Measurements from ENCODE around the gene C6orf89. TPM values are rescaled to one million over a fixed set of nuclear protein-coding genes. Genes with fewer than 3 reads are reported as not detected.
A peak's percentile ranks its signal among the peaks of the same experiment; 100 is the strongest.

C6orf89 gene
- polyA plus RNA-seq, 2 of the 4 experiments (the other 2 are of a cell fraction), result 13.8 to 27.0 TPM

- Histone ChIP-seq H3K9me3 (no peaks in the 10 kb centered on the region), H3K4me2 (no peak overlapping the region), H3K4me1 (peaks cover 15% of the 10 kb centered on the region), H3K27ac (no peak overlapping the region), H3K4me3 (no peak overlapping the region)
- CTCF ChIA-PET, result interaction anchor here (1.1 kb wide), 1 partner anchor 10 kb away, joined by 3 read pairs; no protein-coding TSS in a partner anchor
- POLR2A ChIA-PET, result no interaction called here
- no peak for TF ChIP-seq BCL3 (IDR thresholded peaks at IDR 0.05)
- TF ChIP-seq CEBPB (IDR thresholded peaks at IDR 0.05), result peak in 1 of 2 experiments; percentile 36; a peak in 1 of 4 replicates
- WGBS (ENCODE audit: missing lambda C conversion rate), result 78% methylated on average over 12 of the region's 12 CpGs
- ATAC-seq (peak in 1 of 2 experiments; percentile 17; a peak in 3 of 6 replicates), FAIRE-seq (no peak), DNase-seq (ENCODE audit: low read depth in 1 of 2, low spot score in 1 of 2) (peak in 1 of 2 experiments; percentile 36)
Observed at GRCh38 chr6:36962874-36963273, 77.1 kb downstream of the C6orf89 start.

GRCh38 chr6:36963451-36964290 is 77.9 kb downstream of the C6orf89 start:
- Histone ChIP-seq H3K27ac (no peak overlapping the region), H3K9me3 (no peaks in the 10 kb centered on the region), H3K4me3 (no peak overlapping the region), H3K4me1 (peaks cover 15% of the 10 kb centered on the region), H3K4me2 (no peak overlapping the region)
- WGBS (ENCODE audit: missing lambda C conversion rate), result 100% methylated on average over 2 of the region's 11 CpGs
- peak in 1 of 2 experiments; percentile 16; a peak in 4 of 6 replicates for ATAC-seq
- CTCF ChIA-PET, result interaction anchor here (1.1 to 1.6 kb wide), 2 partner anchors 9 to 54 kb away, joined by 3 to 4 read pairs; no protein-coding TSS in a partner anchor
- no peak for TF ChIP-seq POLR2A (IDR thresholded peaks at IDR 0.05; ENCODE audit: low read length)
- no peak for TF ChIP-seq TP53 (CRISPR knock-in tag; IDR thresholded peaks at IDR 0.05)
- no peak for TF ChIP-seq GATA3 (IDR thresholded peaks at IDR 0.05; ENCODE audit: borderline replicate concordance)
- TF ChIP-seq, protein P1, sequence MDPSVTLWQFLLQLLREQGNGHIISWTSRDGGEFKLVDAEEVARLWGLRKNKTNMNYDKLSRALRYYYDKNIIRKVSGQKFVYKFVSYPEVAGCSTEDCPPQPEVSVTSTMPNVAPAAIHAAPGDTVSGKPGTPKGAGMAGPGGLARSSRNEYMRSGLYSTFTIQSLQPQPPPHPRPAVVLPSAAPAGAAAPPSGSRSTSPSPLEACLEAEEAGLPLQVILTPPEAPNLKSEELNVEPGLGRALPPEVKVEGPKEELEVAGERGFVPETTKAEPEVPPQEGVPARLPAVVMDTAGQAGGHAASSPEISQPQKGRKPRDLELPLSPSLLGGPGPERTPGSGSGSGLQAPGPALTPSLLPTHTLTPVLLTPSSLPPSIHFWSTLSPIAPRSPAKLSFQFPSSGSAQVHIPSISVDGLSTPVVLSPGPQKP (IDR thresholded peaks at IDR 0.05; ENCODE audit: low read depth, low read length), result no peak
- TF ChIP-seq EHMT2 (IDR thresholded peaks at IDR 0.05; ENCODE audit: low read depth), result no peak
- no peak for TF ChIP-seq ZFP36 (IDR thresholded peaks at IDR 0.05; ENCODE audit: borderline replicate concordance, partially characterized antibody)
- TF ChIP-seq, protein P2, sequence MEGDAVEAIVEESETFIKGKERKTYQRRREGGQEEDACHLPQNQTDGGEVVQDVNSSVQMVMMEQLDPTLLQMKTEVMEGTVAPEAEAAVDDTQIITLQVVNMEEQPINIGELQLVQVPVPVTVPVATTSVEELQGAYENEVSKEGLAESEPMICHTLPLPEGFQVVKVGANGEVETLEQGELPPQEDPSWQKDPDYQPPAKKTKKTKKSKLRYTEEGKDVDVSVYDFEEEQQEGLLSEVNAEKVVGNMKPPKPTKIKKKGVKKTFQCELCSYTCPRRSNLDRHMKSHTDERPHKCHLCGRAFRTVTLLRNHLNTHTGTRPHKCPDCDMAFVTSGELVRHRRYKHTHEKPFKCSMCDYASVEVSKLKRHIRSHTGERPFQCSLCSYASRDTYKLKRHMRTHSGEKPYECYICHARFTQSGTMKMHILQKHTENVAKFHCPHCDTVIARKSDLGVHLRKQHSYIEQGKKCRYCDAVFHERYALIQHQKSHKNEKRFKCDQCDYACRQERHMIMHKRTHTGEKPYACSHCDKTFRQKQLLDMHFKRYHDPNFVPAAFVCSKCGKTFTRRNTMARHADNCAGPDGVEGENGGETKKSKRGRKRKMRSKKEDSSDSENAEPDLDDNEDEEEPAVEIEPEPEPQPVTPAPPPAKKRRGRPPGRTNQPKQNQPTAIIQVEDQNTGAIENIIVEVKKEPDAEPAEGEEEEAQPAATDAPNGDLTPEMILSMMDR (IDR thresholded peaks at IDR 0.05), result no peak
- no peak for TF ChIP-seq HES2 (IDR thresholded peaks at IDR 0.05)
- TF ChIP-seq CHD2 (IDR thresholded peaks at IDR 0.05; ENCODE audit: low read length, partially characterized antibody), result no peak
- no peak for TF ChIP-seq PHF8 (IDR thresholded peaks at IDR 0.05; ENCODE audit: borderline replicate concordance, low read depth)
- TF ChIP-seq HEYL (CRISPR knock-in tag; IDR thresholded peaks at IDR 0.05), result no peak
- no peak for TF ChIP-seq BCL3 (IDR thresholded peaks at IDR 0.05)
- TF ChIP-seq, protein P3, sequence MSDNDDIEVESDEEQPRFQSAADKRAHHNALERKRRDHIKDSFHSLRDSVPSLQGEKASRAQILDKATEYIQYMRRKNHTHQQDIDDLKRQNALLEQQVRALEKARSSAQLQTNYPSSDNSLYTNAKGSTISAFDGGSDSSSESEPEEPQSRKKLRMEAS (IDR thresholded peaks at IDR 0.05), result no peak
- no peak for DNase-seq (ENCODE audit: low read depth in 1 of 2, low spot score in 1 of 2)
- no peak for FAIRE-seq
- POLR2A ChIA-PET, result no interaction called here

DNA sequence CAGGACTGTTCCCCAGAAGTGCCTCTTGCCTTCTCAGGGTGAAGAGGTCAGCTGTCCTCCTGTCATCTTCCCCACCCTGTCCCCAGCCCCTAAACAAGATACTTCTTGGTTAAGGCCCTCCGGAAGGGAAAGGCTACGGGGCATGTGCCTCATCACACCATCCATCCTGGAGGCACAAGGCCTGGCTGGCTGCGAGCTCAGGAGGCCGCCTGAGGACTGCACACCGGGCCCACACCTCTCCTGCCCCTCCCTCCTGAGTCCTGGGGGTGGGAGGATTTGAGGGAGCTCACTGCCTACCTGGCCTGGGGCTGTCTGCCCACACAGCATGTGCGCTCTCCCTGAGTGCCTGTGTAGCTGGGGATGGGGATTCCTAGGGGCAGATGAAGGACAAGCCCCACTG is 78.6 kb downstream of the C6orf89 start:
- peak in 1 of 2 experiments; percentile 5; a peak in 2 of 6 replicates for ATAC-seq
- TF ChIP-seq POLR2AphosphoS2 (conservative IDR thresholded peaks at IDR 0.05; ENCODE audit: low read length), result no peak
- TF ChIP-seq ZSCAN20 (CRISPR knock-in tag; IDR thresholded peaks at IDR 0.05), result no peak
- no peak for DNase-seq (ENCODE audit: low read depth in 1 of 2, low spot score in 1 of 2)
- ChIA-PET POLR2A (no interaction called here), CTCF (interaction anchor here (0.6 to 1.6 kb wide), 3 partner anchors 13 to 244 kb away, joined by 3 to 4 read pairs (median 4); no protein-coding TSS in a partner anchor)
- 100% methylated on average over 1 of the region's 6 CpGs for WGBS (ENCODE audit: missing lambda C conversion rate)
- H3K9me3 ChIP-seq, result no peaks in the 10 kb centered on the region
- H3K4me2 ChIP-seq, result no peak overlapping the region
- H3K27ac ChIP-seq, result no peak overlapping the region
- H3K4me3 ChIP-seq, result no peak overlapping the region
- FAIRE-seq, result no peak
- H3K4me1 ChIP-seq, result peaks cover 15% of the 10 kb centered on the region
